HG02759 (cell line): Measurements from ENCODE around the gene TAC3.
"Not testable (repeated sequence)": the region's sequence is repeated elsewhere in the genome, so short reads cannot be mapped to it uniquely, and the experiment has no call there.

Experiments
- ATAC-seq: cut with Tn5 transposase; IDR thresholded peaks from one replicate; pipeline ENCODE4 v1.9.1; 2021; ENCODE audit warnings: mild to moderate bottlenecking, moderate library complexity; ENCODE audit not compliant: unreplicated experiment

The TAC3 gene

GRCh38 chr12:57037264-57037663, 20.9 kb upstream of the TAC3 start:
- ATAC-seq = no peak

- ATAC-seq = no peak
Observed at GRCh38 chr12:57033431-57033830, 17.1 kb upstream of the TAC3 start.

- ATAC-seq = no peak
Observed at GRCh38 chr12:57031789-57032188, 15.5 kb upstream of the TAC3 start.

- ATAC-seq = peak; percentile 59
Observed at GRCh38 chr12:57031138-57031725, 14.9 kb upstream of the TAC3 start.

GRCh38 chr12:57029457-57029856, 13.1 kb upstream of the TAC3 start:
- no peak for ATAC-seq

GRCh38 chr12:57027805-57028153, 11.4 kb upstream of the TAC3 start:
- no peak for ATAC-seq

GRCh38 chr12:57027011-57027804, 10.9 kb upstream of the TAC3 start:
- no peak for ATAC-seq

- no peak for ATAC-seq
Observed at GRCh38 chr12:57025196-57025595, 8.9 kb upstream of the TAC3 start.

GRCh38 chr12:57022324-57022723, 6.0 kb upstream of the TAC3 start:
- ATAC-seq = not testable (repeated sequence)

GRCh38 chr12:57019983-57020719, 3.8 kb upstream of the TAC3 start:
- no peak for ATAC-seq

GRCh38 chr12:57018906-57019305, 2.6 kb upstream of the TAC3 start:
- ATAC-seq = no peak

- ATAC-seq = not testable (repeated sequence)
Observed at GRCh38 chr12:57018353-57018752, 2.0 kb upstream of the TAC3 start.

- peak; percentile 70 for ATAC-seq
Observed at GRCh38 chr12:57012600-57013465, 3.5 kb downstream of the TAC3 start.

- ATAC-seq = peak; percentile 50
Observed at GRCh38 chr12:57011438-57012424, 4.6 kb downstream of the TAC3 start.

GRCh38 chr12:57010627-57011247, 5.6 kb downstream of the TAC3 start:
- no peak for ATAC-seq

GRCh38 chr12:57009949-57010626, 6.2 kb downstream of the TAC3 start:
- ATAC-seq = no peak

- no peak for ATAC-seq
Observed at GRCh38 chr12:57008178-57008577, 8.2 kb downstream of the TAC3 start.

- ATAC-seq = no peak
Observed at GRCh38 chr12:57006809-57007475, 9.4 kb downstream of the TAC3 start.
